GM13976 (cell line): Measurements from ENCODE around the gene RAD18.

Source experiments
- DNase-seq: peaks from one replicate; pipeline ENCODE4 v3.0.0; 2012; ENCODE audit warnings: low spot score
- in situ Hi-C: fragments of 300-500 bp; cut with MboI; formaldehyde crosslinking; loops from one replicate; pipeline ENCODE4 v1.12.0; 2022; ENCODE audit warnings: low sequenced_read_pairs, mixed read lengths, inconsistent platforms; ENCODE audit not compliant: unreplicated experiment
- TF ChIP-seq, protein P1 (sequence below): IDR thresholded peaks from 2 replicates; pipeline ENCODE4 v1.5.1; 2012; ENCODE audit warnings: borderline replicate concordance, mild to moderate bottlenecking; ENCODE audit not compliant: insufficient read depth; ENCODE audit errors: extremely low read depth, missing control alignments, control extremely low read depth

The RAD18 gene

DNA sequence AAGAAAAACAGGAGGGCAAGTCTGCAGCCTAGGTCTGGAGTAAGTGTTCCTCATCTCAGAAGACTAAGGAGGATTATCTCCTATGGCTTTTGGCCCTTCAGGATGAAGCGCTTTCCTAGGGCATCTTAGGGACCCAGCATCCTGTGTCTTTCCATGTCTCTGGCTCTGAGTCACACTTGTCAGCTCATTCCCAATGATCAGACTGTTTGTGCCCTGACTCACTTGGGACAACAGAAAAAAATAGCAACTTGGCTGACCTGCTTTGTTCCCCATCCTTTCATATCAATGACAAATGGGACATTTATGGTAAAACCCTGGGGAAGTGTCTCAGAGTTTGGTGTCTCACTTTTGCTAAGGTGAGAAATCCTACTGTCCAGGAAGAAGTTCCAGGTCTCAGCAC lies 117.6 kb downstream of the RAD18 start:
- in situ Hi-C loops = no loop called here
- DNase-seq = no peak
- TF ChIP-seq, protein P1, sequence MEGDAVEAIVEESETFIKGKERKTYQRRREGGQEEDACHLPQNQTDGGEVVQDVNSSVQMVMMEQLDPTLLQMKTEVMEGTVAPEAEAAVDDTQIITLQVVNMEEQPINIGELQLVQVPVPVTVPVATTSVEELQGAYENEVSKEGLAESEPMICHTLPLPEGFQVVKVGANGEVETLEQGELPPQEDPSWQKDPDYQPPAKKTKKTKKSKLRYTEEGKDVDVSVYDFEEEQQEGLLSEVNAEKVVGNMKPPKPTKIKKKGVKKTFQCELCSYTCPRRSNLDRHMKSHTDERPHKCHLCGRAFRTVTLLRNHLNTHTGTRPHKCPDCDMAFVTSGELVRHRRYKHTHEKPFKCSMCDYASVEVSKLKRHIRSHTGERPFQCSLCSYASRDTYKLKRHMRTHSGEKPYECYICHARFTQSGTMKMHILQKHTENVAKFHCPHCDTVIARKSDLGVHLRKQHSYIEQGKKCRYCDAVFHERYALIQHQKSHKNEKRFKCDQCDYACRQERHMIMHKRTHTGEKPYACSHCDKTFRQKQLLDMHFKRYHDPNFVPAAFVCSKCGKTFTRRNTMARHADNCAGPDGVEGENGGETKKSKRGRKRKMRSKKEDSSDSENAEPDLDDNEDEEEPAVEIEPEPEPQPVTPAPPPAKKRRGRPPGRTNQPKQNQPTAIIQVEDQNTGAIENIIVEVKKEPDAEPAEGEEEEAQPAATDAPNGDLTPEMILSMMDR = no peak

DNA sequence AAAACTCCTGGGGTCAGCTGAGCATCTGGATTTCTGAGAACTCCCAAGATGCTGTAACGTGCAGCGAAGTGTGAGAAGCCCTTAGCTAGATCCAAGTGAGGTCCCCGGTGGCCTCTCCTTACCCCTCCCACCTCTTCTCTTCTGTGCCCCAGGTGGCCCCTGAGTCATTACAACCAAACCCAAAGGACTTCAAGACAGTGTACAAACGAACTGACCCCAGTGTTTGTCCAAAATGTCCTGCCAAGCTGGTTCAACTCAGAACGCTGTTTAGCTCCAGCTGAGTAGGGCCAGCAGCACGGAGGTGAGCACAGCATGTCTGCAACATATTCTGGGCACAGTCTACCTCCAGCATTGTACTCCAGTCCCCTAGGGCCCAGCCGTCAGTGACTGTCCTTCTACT lies 119.9 kb downstream of the RAD18 start:
- no peak for DNase-seq
- in situ Hi-C loops = no loop called here
- TF ChIP-seq, protein P1 = no peak

DNA sequence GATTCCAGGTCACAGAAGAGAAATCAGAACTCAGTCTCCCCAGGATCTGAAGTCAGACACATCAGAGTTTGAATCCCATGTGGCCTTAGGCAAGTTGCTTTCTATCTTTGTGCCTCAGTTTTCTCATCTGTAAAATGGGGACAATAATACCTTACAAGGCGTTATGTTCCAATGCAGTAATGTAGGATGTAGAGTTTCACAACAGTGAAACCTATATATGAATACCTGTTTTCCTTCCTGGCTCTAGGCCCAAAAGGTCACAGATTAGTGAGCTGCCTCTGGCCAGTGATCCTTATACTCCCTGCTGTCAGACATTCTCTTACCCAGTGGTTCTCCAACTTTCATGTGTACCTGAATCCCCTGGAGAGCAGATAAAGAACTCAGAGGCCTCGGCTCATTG lies 121.0 kb downstream of the RAD18 start:
- in situ Hi-C loops = no loop called here
- TF ChIP-seq, protein P1 = no peak

DNA sequence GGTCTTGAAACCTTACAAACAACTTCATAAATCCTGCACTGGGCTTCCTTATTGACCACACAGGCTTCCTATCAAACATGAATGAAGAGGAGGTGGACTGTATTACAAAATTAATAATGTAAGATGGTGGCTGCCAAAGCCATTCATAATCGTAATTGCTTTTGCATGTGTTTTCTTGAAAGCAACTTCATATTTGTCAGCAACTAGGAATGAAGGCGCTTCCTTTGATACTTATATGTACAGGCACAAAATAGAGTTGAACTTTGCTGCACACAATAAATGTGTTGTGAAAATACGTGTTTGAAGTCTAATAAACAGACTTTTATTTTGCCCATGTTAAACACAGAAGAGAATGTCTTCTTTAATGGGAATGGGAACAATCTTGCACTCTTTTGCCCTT lies 121.8 kb downstream of the RAD18 start:
- DNase-seq = no peak

More for the DNA sequence above, 121.0 kb downstream of the RAD18 start:
- no peak for DNase-seq

DNA sequence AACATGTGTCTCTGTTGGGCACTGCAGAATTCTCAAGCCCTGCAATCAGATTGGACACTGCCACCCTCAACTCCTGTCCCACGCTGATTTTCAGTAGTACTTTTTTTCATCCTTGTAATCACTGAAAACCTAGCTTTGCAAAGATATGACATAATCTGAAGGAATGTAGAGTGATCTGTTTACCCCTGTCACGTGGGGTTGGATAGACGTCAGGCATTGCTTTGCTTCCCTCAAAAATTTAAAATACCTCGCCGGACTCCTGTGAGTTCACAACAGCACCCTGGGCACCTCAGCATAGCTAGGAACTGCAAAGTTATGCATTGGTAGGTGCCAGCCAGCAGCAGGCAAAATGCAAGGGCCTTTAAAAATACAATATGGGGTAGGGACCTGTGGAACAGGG lies 122.7 kb downstream of the RAD18 start:
- TF ChIP-seq, protein P1 = no peak
- in situ Hi-C loops = no loop called here
- DNase-seq = no peak

More for the DNA sequence above, 121.8 kb downstream of the RAD18 start:
- TF ChIP-seq, protein P1 = no peak
- in situ Hi-C loops = no loop called here

DNA sequence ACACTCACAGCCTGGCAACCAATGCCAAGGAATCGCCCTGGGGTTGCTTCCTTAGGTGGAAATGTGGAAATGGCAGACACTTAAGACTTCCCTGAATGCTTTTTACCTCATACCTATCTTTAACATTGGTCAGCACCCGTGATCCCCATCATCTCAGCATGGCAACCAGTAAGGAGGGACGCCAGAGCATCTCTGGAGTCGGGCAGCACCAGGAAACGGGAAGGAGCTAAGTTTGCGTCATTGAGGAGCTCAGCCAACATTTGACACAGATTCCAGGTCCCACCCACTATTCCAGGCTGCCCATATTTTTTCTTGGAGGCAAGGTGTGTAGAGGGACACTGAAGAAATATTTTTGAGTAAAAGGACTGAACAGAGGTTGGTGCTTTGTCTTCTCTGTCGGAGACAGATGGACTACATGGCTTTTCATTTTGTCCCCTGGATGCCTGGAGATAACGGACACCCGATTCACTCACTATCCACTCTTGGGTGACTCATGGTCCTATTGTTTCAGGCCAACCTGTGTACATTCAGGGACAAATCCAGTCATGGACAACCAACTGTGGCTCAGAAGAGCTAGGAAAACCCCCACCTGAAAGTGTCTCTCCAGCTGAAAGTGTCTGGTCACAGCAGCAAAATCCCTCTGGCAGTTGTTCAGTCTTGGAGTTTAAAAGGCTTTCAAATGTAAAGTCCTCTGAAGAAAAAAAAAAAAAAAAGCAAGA lies 123.5 kb downstream of the RAD18 start:
- no peak for DNase-seq

More for the DNA sequence above, 123.5 kb downstream of the RAD18 start:
- in situ Hi-C loops = no loop called here
- TF ChIP-seq, protein P1 = no peak
